22Rv1 (cell line): Measurements from ENCODE around the gene PTK6.
A peak's percentile ranks its signal among the peaks of the same experiment; 100 is the strongest.

Experiments used
- CTCF ChIP-seq: fragments of 450-650 bp; IDR thresholded peaks from 2 replicates; pipeline ENCODE4 v1.5.1; 2017; ENCODE audit warnings: mild to moderate bottlenecking
- ZFX ChIP-seq: fragments of 450-650 bp; IDR thresholded peaks from 2 replicates; pipeline ENCODE4 v1.6.1; 2017; ENCODE audit warnings: antibody characterized with exemption, borderline replicate concordance

- TF ChIP-seq CTCF = peak; percentile 96
- TF ChIP-seq ZFX = no peak
Observed at GRCh38 chr20:63495741-63496595, 41.2 kb downstream of the PTK6 start.
